NCI-H1417 treated with DMSO at 0.1 percent for 48 hours (cell line): ENCODE results near the gene NFYC.

Experiments used
- DNase-seq: peaks from one replicate; lab custom pipeline; 2025; lab: John Stamatoyannopoulos, UW

The NFYC gene

DNA sequence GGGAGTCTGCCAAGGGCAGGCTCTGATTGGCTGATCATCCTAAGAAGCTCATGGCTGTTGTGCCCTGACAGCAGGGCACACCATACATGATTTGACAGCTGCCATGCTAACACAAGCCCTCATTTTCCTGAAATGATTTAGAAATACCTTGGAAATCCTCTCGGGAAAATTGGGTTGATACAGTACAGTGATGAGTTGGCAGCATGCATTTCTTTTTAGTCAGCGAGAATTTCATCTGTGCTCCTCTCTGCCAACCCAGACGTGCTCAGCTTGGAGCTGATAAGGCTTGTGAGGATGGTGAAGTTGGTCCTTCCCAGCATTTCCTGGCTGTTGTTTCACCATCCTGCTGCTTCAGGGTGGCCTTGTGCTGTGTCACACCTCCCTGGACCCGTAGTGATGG, 69.5 kb downstream of the NFYC start:
- no peak for DNase-seq

DNA sequence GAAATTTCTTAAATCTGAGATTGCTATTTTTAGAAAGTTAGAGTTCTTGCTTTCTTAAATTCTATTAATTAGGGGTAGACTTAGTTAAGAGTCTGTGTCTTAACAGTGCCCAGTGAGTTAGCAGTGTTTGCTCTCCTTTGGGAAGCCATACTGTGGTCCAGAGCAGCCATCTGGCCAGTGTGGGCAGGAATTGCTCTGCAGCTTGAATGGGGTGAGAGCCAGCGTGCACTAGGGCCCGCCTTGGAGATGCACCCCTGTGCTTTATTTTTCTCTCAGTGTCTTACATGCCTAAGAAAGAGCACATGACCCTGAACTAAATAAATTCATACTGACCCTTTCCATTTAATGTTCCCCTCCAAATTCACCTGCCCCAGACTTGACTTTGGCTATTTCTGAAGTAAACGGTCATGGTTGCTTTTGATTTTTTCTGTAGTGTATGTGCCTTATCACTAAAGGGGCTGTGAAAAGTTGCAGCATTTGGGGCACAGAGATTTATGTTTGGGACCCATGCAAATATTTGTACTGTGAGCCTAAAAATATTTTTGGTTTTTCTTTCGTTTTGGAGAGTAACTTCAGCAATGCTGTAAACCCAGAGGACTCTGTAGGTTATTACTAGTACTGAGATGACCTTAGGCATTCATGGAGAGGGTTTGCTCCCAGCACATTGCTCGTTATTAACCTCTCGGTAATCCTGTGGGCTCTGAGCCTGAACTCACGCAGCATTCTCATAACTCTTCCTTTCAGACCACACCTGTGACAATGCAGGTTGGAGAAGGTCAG, 70.8 kb downstream of the NFYC start:
- no peak for DNase-seq

- DNase-seq: no peak
Measured at GRCh38 chr1:40763742-40764532, 72.4 kb downstream of the NFYC start.

DNA sequence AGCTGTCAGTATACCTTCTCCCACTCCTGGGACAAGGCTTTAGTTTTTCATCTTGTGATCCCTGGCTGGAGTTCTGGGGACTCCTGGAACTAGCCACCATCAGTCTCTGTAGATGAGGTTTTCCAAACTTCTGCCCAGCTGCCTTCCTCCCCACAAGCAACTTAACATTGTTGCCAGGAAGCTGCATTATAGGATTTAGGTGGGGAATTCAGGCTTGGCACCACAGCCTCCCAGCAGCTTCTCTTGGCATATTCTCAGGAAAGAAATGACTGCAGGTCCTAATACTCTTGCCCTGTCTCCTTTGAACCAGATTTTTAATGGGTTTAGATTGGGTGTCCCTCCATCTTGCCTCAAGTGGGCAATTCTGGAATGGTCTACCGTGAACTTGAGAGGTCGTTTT, 73.5 kb downstream of the NFYC start:
- DNase-seq: no peak

- DNase-seq: no peak
Measured at GRCh38 chr1:40766017-40766416, 74.5 kb downstream of the NFYC start.

GRCh38 chr1:40766560-40766959, 75.1 kb downstream of the NFYC start:
- no peak for DNase-seq

DNA sequence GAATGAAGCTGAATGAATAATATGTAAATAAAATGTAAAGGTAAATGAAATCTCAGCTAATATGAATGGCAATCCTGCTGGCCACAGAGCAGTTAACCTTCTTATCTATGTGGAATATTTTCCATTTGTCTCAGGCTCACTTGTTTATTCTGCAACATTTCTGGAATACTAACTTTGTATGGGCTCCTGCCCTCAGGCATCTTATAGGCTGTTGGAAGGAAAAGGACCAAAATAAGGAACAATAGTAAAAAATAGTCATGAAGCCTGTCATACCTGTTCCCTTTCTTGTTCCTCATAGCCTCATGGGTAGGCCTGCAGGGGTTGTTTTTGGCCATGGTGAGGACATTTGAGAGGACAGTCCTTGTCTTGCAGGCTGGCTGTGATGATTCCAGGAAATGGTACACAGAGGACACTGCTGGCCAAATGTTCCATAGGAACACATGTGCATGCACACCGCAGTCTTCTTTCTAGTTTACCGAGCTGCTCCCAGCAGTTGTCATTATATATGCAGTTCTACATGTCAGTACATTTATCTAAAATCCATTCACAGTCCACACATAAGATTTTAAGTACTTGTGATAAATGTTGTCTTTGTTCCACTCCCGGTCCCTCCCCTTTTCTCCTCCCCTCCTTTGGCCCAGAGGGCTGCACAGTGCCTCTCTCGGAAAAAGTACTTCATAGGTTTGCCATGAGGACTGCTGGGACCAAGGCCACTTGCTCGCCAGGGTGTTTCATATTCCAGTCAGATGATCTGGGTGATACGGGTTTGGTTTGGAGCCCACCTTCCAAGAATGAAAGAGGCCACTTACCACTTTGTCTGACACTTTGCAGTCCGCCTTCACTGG, 76.9 kb downstream of the NFYC start:
- no peak for DNase-seq

GRCh38 chr1:40769815-40770214, 78.3 kb downstream of the NFYC start:
- no peak for DNase-seq

GRCh38 chr1:40770296-40771070, 79.0 kb downstream of the NFYC start:
- DNase-seq: no peak

DNA sequence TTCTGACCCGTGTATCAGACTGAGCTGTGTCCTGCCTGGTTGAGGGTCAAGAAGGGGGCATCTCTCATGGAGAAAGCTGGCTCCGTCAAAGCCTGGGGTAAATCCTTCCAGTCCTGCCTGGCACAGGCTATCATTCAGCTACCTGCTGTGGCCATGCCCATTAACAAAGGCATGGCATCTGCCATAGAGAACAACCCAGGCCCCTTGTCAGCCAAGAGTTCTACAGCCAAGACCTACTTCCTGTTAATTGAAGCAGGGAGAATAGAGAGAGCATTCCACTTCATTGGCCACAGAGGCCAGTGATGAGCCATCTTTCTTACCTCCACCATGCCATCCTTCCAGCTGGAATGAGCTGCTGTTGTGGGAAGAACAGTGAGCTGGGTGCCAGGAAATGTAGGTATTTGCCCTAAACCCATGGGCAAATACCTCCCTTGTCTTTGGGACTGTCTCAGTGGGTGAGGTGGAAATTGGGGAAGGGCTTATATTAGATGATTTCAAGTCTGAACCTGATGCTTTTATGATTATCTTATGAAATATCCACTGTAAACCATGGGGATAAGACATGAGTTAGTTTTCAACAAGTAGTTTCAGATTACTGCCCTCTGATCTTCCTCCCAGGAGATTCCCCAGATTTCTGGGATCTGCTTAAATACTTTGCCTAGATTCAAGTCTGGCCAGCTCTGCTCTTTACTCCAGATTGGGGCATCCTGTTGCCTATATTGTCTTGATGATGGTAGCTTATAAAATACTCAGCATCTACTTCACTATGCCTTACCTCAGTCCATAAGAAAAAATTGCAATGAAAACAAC, 80.8 kb downstream of the NFYC start:
- no peak for DNase-seq

DNA sequence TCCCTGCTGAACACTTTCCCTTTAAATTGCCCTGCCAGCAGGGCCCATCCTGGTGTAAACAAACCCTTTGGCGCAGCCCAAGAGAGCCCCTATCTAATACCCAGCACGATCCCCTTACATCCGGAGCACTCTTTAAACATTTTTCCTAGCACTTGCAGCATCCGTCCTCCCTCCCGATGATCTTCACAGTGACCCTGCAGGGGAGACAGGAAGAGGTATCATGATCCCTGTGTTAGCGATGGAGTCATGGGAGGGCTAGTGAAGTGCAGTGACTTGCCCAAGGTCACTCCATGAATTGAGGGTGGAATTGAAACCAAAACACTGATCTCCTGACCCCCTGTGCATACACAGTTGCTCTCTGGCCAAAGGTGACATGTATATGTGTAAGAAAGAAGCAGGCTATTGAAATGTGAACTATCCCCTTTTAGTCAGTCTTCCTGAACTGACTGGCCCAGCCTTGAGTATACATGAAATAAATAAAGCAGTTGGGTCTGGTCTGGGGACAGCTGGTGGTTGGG, 82.3 kb downstream of the NFYC start:
- DNase-seq: no peak

GRCh38 chr1:40774266-40774998, 82.9 kb downstream of the NFYC start:
- no peak for DNase-seq

DNA sequence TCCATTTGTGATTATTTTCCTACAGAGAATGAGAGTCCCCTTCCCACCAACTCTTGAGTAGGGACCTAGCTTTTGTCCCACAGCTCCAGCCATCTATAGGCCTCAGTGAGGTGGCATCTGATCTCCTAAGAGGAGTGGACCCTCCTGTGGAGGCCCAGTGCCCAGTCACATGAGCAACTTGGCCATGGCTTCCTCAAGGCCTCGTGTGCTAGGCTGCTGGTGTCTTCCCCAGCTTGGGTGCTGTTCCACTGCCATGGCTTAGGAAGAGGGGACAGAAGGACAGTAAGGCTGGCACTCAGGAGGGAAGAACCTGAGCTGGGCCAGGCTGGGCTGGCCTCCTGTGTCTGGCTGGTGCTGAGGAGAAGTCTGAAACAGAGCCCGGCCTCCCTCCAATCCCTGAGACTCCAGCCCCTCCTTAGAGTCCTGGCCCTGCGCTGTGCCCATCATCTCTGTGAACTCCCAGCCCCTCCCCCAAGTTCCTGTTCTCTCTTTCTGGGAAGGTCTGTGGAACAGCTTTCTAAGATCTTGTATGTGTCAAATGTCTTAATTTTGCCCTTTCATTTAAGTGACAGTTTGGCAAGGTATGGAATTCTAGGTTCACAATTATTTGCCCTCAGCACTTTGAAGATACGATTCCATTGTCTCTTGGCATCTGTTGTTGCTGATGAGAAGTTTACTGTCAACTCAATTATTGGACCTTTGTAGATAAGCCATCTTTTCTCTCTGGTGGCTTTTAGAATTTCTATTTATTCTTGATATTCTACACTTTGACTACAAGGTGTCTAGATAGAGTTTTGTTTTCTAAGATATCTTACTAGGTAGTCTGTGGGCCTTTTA, 85.0 kb downstream of the NFYC start:
- DNase-seq: no peak

DNA sequence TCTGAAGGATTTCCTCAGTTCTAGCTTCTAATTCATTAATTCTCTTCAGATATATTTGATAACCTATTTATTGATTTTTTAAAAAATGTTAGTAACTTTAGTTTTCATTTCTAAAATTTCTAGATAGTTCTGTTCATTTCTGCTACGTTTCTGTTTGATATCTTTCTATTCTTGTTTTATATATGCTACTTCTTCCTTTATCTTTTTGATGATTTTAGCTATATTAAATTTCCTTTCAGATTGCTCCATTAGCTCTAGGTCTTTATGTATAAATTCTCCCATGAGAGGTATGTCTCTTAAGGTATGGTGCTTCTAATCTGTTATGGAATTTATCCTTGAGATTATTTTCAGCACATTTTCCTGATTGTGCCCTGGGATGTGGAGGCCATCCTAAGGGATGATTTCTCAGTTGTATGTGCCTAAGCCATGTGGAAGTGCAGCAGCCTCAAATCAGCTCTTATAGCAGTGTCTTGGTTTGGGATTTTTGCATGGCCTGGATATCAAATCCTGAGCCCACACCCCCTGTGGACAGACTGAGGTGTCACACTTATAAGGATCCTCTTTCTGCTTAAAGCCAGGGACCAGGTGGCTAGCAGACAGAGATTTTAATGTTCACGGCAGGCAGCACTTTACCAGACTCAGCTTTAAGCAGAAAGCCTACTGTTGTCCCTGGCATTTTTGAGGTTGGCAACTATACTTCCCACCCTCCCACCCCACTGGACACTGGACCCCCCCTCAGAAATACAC, 85.9 kb downstream of the NFYC start:
- no peak for DNase-seq

- DNase-seq: no peak
Measured at GRCh38 chr1:40780678-40781607, 89.4 kb downstream of the NFYC start.

GRCh38 chr1:40781608-40781971, 90.1 kb downstream of the NFYC start:
- DNase-seq: no peak

- no peak for DNase-seq
Measured at GRCh38 chr1:40782371-40782956, 91.0 kb downstream of the NFYC start.
